ENCODE data around the gene PAXIP1. TPM values are rescaled to one million over a fixed set of nuclear protein-coding genes. Genes with fewer than 3 reads are reported as not detected.

The PAXIP1 gene
- total RNA-seq, 4 donors from 2014 or later, result 5.8 to 15.4 (median 11.3) TPM

- Histone ChIP-seq H3K27me3 (peaks cover 0 to 15% (median 0%) of the 10 kb centered on the region in 4 donors), H3K9me3 (peaks cover 0 to 2% (median 0%) of the 10 kb centered on the region in 3 donors), H3K4me3 (no peak overlapping the region), H3K36me3 (no peaks in the 10 kb centered on the region), H3K4me1 (no peaks in the 10 kb centered on the region), H3K27ac (no peak overlapping the region)
- intact Hi-C loops (cut with DNase I), result no loop called here
- 68 to 71% methylated on average over 1 to 4 of the region's 8 CpGs for WGBS, 2 donors
- no peak for DNase-seq
- TF ChIP-seq CTCF (IDR thresholded peaks at IDR 0.05) (no peak), POLR2A (IDR thresholded peaks at IDR 0.05) (no peak)
These were observed 97.3 kb downstream of the PAXIP1 start for GRCh38 chr7:154905615-154906014.

- Histone ChIP-seq H3K27ac (no peak overlapping the region), H3K27me3 (peaks cover 0 to 10% (median 0%) of the 10 kb centered on the region in 4 donors), H3K36me3 (no peaks in the 10 kb centered on the region), H3K4me1 (no peaks in the 10 kb centered on the region), H3K9me3 (no peaks in the 10 kb centered on the region), H3K4me3 (no peak overlapping the region)
- intact Hi-C loops (cut with DNase I), result no loop called here
- 66 to 76% methylated on average over 5 to 7 of the region's 8 CpGs for WGBS, 2 donors
- no peak for DNase-seq
- TF ChIP-seq POLR2A (IDR thresholded peaks at IDR 0.05) (no peak), CTCF (IDR thresholded peaks at IDR 0.05) (no peak)
These were observed 97.8 kb downstream of the PAXIP1 start for GRCh38 chr7:154905146-154905545.

GRCh38 chr7:154903083-154903731 is 99.7 kb downstream of the PAXIP1 start:
- H3K4me3 ChIP-seq, result no peak overlapping the region
- 36 to 38% methylated on average over 2 to 4 of the region's 14 CpGs for WGBS, 2 donors
- H3K27me3 ChIP-seq, result no peaks in the 10 kb centered on the region
- TF ChIP-seq CTCF (IDR thresholded peaks at IDR 0.05) (no peak), POLR2A (IDR thresholded peaks at IDR 0.05) (no peak)
- no peaks in the 10 kb centered on the region for H3K36me3 ChIP-seq
- no peaks in the 10 kb centered on the region for H3K9me3 ChIP-seq
- DNase-seq, result no peak
- H3K4me1 ChIP-seq, result no peaks in the 10 kb centered on the region
- intact Hi-C loops (cut with DNase I), result no loop called here
- no peak overlapping the region for H3K27ac ChIP-seq

GRCh38 chr7:154902600-154903082 is 100.3 kb downstream of the PAXIP1 start:
- intact Hi-C loops (cut with DNase I), result no loop called here
- WGBS, 2 donors, result 57 to 67% methylated on average over 6 of the region's 6 CpGs
- H3K4me3 ChIP-seq, result no peak overlapping the region
- no peak for TF ChIP-seq CTCF (IDR thresholded peaks at IDR 0.05)
- no peaks in the 10 kb centered on the region for H3K27me3 ChIP-seq
- H3K9me3 ChIP-seq, result no peaks in the 10 kb centered on the region
- H3K4me1 ChIP-seq, result no peaks in the 10 kb centered on the region
- no peak for DNase-seq
- H3K27ac ChIP-seq, result no peak overlapping the region
- H3K36me3 ChIP-seq, result no peaks in the 10 kb centered on the region

- H3K4me1 ChIP-seq, result no peaks in the 10 kb centered on the region
- DNase-seq, result no peak
- 28 to 36% methylated on average over 2 to 5 of the region's 5 CpGs for WGBS, 2 donors
- peaks cover 0 to 12% (median 0%) of the 10 kb centered on the region in 4 donors for H3K27me3 ChIP-seq
- H3K27ac ChIP-seq, result no peak overlapping the region
- H3K4me3 ChIP-seq, result no peak overlapping the region
- TF ChIP-seq CTCF (IDR thresholded peaks at IDR 0.05), result no peak
- TF ChIP-seq POLR2A (IDR thresholded peaks at IDR 0.05), result no peak
- intact Hi-C loops (cut with DNase I), result no loop called here
- no peaks in the 10 kb centered on the region for H3K9me3 ChIP-seq
- H3K36me3 ChIP-seq, result no peaks in the 10 kb centered on the region
These were observed 103.1 kb downstream of the PAXIP1 start for GRCh38 chr7:154899862-154900261.

All from esophagus squamous epithelium (tissue), 5 donors.